H1 (cell line): ENCODE data around the gene FYTTD1. TPM values are rescaled to one million over a fixed set of nuclear protein-coding genes. Genes with fewer than 3 reads are reported as not detected.

Experiments
- CTCF ChIA-PET: fragments of 300-600 bp; sonication (Branson Sonifier 250); formaldehyde crosslinking; loops from one replicate; lab custom pipeline; 2021; ENCODE audit not compliant: partially characterized antibody; lab: Charles Lee
- POLR2A ChIA-PET: fragments of 300-600 bp; sonication (Branson Sonifier 250); formaldehyde crosslinking; loops from one replicate; lab custom pipeline; 2021; ENCODE audit warnings: inconsistent platforms; ENCODE audit not compliant: partially characterized antibody; lab: Charles Lee
- DNase-seq, 2 experiments: peaks; one replicate each; pipeline versions ENCODE4 v3.0.0 to v3.0.0-alpha.2; 2010 to 2022; ENCODE audit warnings: low spot score in 2 of 2, low read depth in 1 of 2, mixed read lengths in 1 of 2
- FAIRE-seq: peaks from 2 replicates; lab custom pipeline; 2011; peaks lifted over from hg19 to GRCh38; lab: Jason Lieb, UNC
- H2AFZ ChIP-seq: 2 replicates; pipeline ENCODE4 v1.8.1; 2012; ENCODE audit warnings: low read length, inconsistent platforms
- H2AK5ac ChIP-seq: 2 replicates; pipeline ENCODE4 v1.6.1; 2013; ENCODE audit warnings: low read depth, low read length
- H2BK120ac ChIP-seq: replicated peaks from 2 replicates; pipeline ENCODE3; 2013; ENCODE audit warnings: low read depth, low read length, inconsistent platforms
- H2BK12ac ChIP-seq: 2 replicates; pipeline ENCODE4 v1.6.1; 2013; ENCODE audit warnings: low read depth, low read length
- H2BK15ac ChIP-seq: 2 replicates; pipeline ENCODE4 v1.6.1; 2013; ENCODE audit warnings: low read length
- H2BK20ac ChIP-seq: 2 replicates; pipeline ENCODE4 v1.6.1; 2013; ENCODE audit warnings: low read length
- H2BK5ac ChIP-seq: 2 replicates; pipeline ENCODE4 v1.6.1; 2013; ENCODE audit warnings: low read depth, low read length
- H3K14ac ChIP-seq: 2 replicates; pipeline ENCODE4 v1.6.1; 2013; ENCODE audit warnings: inconsistent platforms; ENCODE audit not compliant: insufficient read length
- H3K18ac ChIP-seq: 2 replicates; pipeline ENCODE4 v1.6.1; 2013; ENCODE audit warnings: low read length; ENCODE audit errors: extremely low read depth
- H3K23ac ChIP-seq: 2 replicates; pipeline ENCODE4 v1.6.1; 2013; ENCODE audit warnings: inconsistent platforms; ENCODE audit not compliant: insufficient read length
- H3K23me2 ChIP-seq: 2 replicates; pipeline ENCODE4 v1.6.1; 2013; ENCODE audit warnings: low read depth, low read length
- H3K27ac ChIP-seq: 2 replicates; pipeline ENCODE4 v1.6.1; 2011; ENCODE audit warnings: low read depth, low read length, inconsistent platforms
- H3K27me3 ChIP-seq, 4 experiments: replicated peaks in 1 of 4; 1 replicate in 1 of 4; 2 replicates in 3 of 4; pipeline versions ENCODE4 v1.6.1 to v1.8.1; 2011 to 2013; ENCODE audit warnings: low read length in 3 of 4, mild to moderate bottlenecking in 3 of 4, inconsistent platforms in 2 of 4, mixed read lengths in 2 of 4, moderate library complexity in 1 of 4; ENCODE audit not compliant: control insufficient read depth in 3 of 4, insufficient read depth in 3 of 4; ENCODE audit errors: extremely low read depth in 1 of 4
- H3K36me3 ChIP-seq, 4 experiments: 2 replicates each; pipeline versions ENCODE4 v1.6.1 to v1.8.1; 2011 to 2013; ENCODE audit warnings: mild to moderate bottlenecking in 4 of 4, low read length in 3 of 4, moderate library complexity in 2 of 4, control low read depth in 1 of 4, inconsistent platforms in 1 of 4; ENCODE audit not compliant: insufficient read depth in 4 of 4, control insufficient read depth in 2 of 4
- H3K4ac ChIP-seq: replicated peaks from 2 replicates; pipeline ENCODE3; 2013; ENCODE audit warnings: low read length, low read depth, mixed read lengths, inconsistent platforms; ENCODE audit not compliant: insufficient read length
- H3K4me1 ChIP-seq, 4 experiments: replicated peaks in 1 of 4; 1 replicate in 1 of 4; 2 replicates in 3 of 4; pipeline versions ENCODE4 v1.6.1 to v1.8.1; 2011 to 2013; ENCODE audit warnings: low read length in 3 of 4, inconsistent platforms in 2 of 4, mixed read lengths in 1 of 4; ENCODE audit not compliant: insufficient read depth in 4 of 4, control insufficient read depth in 3 of 4
- H3K4me2 ChIP-seq, 2 experiments: 2 replicates each; pipeline versions ENCODE4 v1.6.1 to v1.8.1; 2011 to 2013; ENCODE audit warnings: low read depth in 2 of 2, low read length in 2 of 2, control low read depth in 1 of 2, inconsistent platforms in 1 of 2, mild to moderate bottlenecking in 1 of 2; ENCODE audit not compliant: insufficient read depth in 1 of 2
- H3K4me3 ChIP-seq, 4 experiments: fragments of 200-600, 300-600 bp in 1 of 4; sonication (generic), shearing (Covaris generic), sonication (Bioruptor Twin) in 1 of 4; 2 replicates each; pipeline versions ENCODE4 v1.5.1 to v1.8.1; 2011 to 2016; ENCODE audit warnings: low read length in 4 of 4, low read depth in 3 of 4, control low read depth in 2 of 4, inconsistent platforms in 2 of 4, mild to moderate bottlenecking in 2 of 4, mixed read lengths in 1 of 4, moderate library complexity in 1 of 4; ENCODE audit not compliant: insufficient read depth in 2 of 4; ENCODE audit errors: extremely low read depth in 1 of 4
- H3K56ac ChIP-seq: replicated peaks from 2 replicates; pipeline ENCODE3; 2013; ENCODE audit warnings: low read depth, mild to moderate bottlenecking, mixed read lengths, low read length, inconsistent platforms; ENCODE audit not compliant: insufficient read length
- H3K79me1 ChIP-seq: 2 replicates; pipeline ENCODE4 v1.6.1; 2013; ENCODE audit warnings: low read depth, low read length, control low read depth
- H3K79me2 ChIP-seq, 2 experiments: 2 replicates each; pipeline versions ENCODE4 v1.6.1 to v1.8.1; 2012 to 2013; ENCODE audit warnings: low read length in 2 of 2, mild to moderate bottlenecking in 2 of 2, inconsistent platforms in 1 of 2; ENCODE audit not compliant: insufficient read depth in 2 of 2, control insufficient read depth in 1 of 2
- H3K9ac ChIP-seq, 4 experiments: replicated peaks in 1 of 4; 1 replicate in 1 of 4; 2 replicates in 3 of 4; pipeline versions ENCODE4 v1.6.1 to v1.8.1; 2011 to 2013; ENCODE audit warnings: low read depth in 3 of 4, low read length in 3 of 4, control low read depth in 2 of 4, mild to moderate bottlenecking in 2 of 4, moderate library complexity in 2 of 4, inconsistent platforms in 1 of 4; ENCODE audit errors: extremely low read depth in 1 of 4
- H3K9me3 ChIP-seq, 2 experiments: 2 replicates each; pipeline versions ENCODE4 v1.6.1 to v1.8.1; 2012 to 2013; ENCODE audit warnings: mild to moderate bottlenecking in 2 of 2, moderate library complexity in 2 of 2, control low read depth in 1 of 2, inconsistent platforms in 1 of 2, low read depth in 1 of 2, low read length in 1 of 2, mixed read lengths in 1 of 2; ENCODE audit not compliant: insufficient read depth in 2 of 2
- H4K20me1 ChIP-seq, 2 experiments: replicated peaks in 1 of 2; 2 replicates each; pipeline versions ENCODE3 to v1.8.1; 2011 to 2013; ENCODE audit warnings: inconsistent platforms in 2 of 2, low read length in 2 of 2, mild to moderate bottlenecking in 1 of 2; ENCODE audit not compliant: insufficient read depth in 2 of 2, control insufficient read depth in 1 of 2
- H4K5ac ChIP-seq: 2 replicates; pipeline ENCODE4 v1.6.1; 2013; ENCODE audit warnings: low read length, low read depth, mixed read lengths, inconsistent platforms; ENCODE audit not compliant: insufficient read length
- H4K8ac ChIP-seq: 2 replicates; pipeline ENCODE4 v1.8.0; 2013; ENCODE audit warnings: mild to moderate bottlenecking, moderate library complexity, low read length, inconsistent platforms; ENCODE audit not compliant: insufficient read depth; ENCODE audit errors: extremely low read depth
- H4K91ac ChIP-seq: replicated peaks from 2 replicates; pipeline ENCODE3; 2013; ENCODE audit warnings: low read length, mixed read lengths, inconsistent platforms; ENCODE audit not compliant: insufficient read length
- BACH1 ChIP-seq: IDR thresholded peaks from 2 replicates; pipeline ENCODE4 v1.6.1; 2012; ENCODE audit warnings: low read length, improper control_type of control experiment
- CBX5 ChIP-seq: fragments of 300-800, 300-1000 bp; sonication (generic); IDR thresholded peaks from 2 replicates; pipeline ENCODE4 v1.7.1; 2016; ENCODE audit warnings: antibody characterized with exemption, low read length, low read depth
- CHD1 ChIP-seq: IDR thresholded peaks from 2 replicates; pipeline ENCODE4 v1.6.1; 2012; ENCODE audit warnings: low read depth, low read length, improper control_type of control experiment
- CHD2 ChIP-seq: IDR thresholded peaks from 2 replicates; pipeline ENCODE4 v1.6.1; 2012; ENCODE audit warnings: low read length, improper control_type of control experiment
- KDM4A ChIP-seq: IDR thresholded peaks from one replicate; pipeline ENCODE4 v1.7.1; 2012; ENCODE audit warnings: low read depth, mild to moderate bottlenecking, moderate library complexity, low read length, inconsistent platforms; ENCODE audit not compliant: severe bottlenecking
- PHF8 ChIP-seq: fragments of 200-600 bp; sonication (generic); conservative IDR thresholded peaks from 2 replicates; pipeline ENCODE4 v1.7.1; 2012; ENCODE audit warnings: low read depth, mild to moderate bottlenecking, inconsistent platforms, low read length, moderate library complexity
- POLR2A ChIP-seq, 2 experiments: IDR thresholded peaks; 1 replicate in 1 of 2; 2 replicates in 1 of 2; pipeline ENCODE4 v1.6.1; 2011; ENCODE audit warnings: low read depth in 2 of 2, low read length in 2 of 2, mild to moderate bottlenecking in 2 of 2; ENCODE audit errors: control extremely low read depth in 1 of 2
- SAP30 ChIP-seq: fragments of 300-600 bp; sonication (generic); IDR thresholded peaks from 2 replicates; pipeline ENCODE4 v1.7.1; 2012; ENCODE audit warnings: low read length, moderate library complexity, mild to moderate bottlenecking, inconsistent platforms; ENCODE audit not compliant: insufficient read depth, insufficient replicate concordance
- TBP ChIP-seq: IDR thresholded peaks from 2 replicates; pipeline ENCODE4 v1.6.1; 2011; ENCODE audit warnings: low read depth, low read length, improper control_type of control experiment
- TEAD4 ChIP-seq: IDR thresholded peaks from 2 replicates; pipeline ENCODE4 v1.6.1; 2012; ENCODE audit warnings: low read depth, low read length, inconsistent platforms, mixed read lengths
- WGBS, 2 experiments: shearing (Covaris generic) in 1 of 2; methylation state at CpG; one replicate each; pipeline versions ENCODE4 v1.1.6 to v1.1.7; 2013 to 2015; ENCODE audit warnings: low lambda C conversion rate in 2 of 2, mixed read lengths in 2 of 2, inconsistent platforms in 1 of 2, low coverage in 1 of 2, missing lambda C conversion rate in 1 of 2; ENCODE audit not compliant: insufficient replicate concordance in 2 of 2, insufficient coverage in 1 of 2, insufficient read length in 1 of 2; ENCODE audit errors: extremely low coverage in 1 of 2, missing lambda C conversion rate in 1 of 2; 5-methylcytosine and 5-hydroxymethylcytosine counted together
- polyA plus RNA-seq, 7 experiments: library from polyadenylated mRNA; depleted of rRNA in 3 of 7; stranded (reverse) in 5 of 7; unstranded in 2 of 7; fragments of >200 nt in 5 of 7; fragments of 200-250 nt in 2 of 7; gene quantifications; 1 replicate in 5 of 7; 2 replicates in 1 of 7; 4 replicates in 1 of 7; pipeline versions ENCODE4 v1.2.1 to v1.2.3, GENCODE V29; 2011 to 2013; ENCODE audit warnings: missing spikeins in 2 of 7, mixed read lengths in 2 of 7
- total RNA-seq: library from RNA; stranded (reverse); fragmentation: NEBNext Ultra II Directional; extraction: Animal tissue kit (Norgen Biotek cat#: 25700); gene quantifications from 2 replicates; pipeline ENCODE4 v1.2.1, GENCODE V29; 2021

FYTTD1 gene
- total and polyA plus RNA-seq, 2 of the 8 experiments (the other 6 are each of a cell fraction or from before 2014, with no cell fraction given), result 3.1 to 24.4 TPM

GRCh38 chr3:197728487-197728886 is 21.2 kb upstream of the FYTTD1 start:
- no peak for DNase-seq
- Histone ChIP-seq H3K23me2 (no peaks in the 10 kb centered on the region), H3K27ac (no peak overlapping the region), H4K8ac (no peak overlapping the region), H4K20me1 (peaks cover 0 to 4% of the 10 kb centered on the region in 2 experiments), H2BK120ac (no peak overlapping the region), H2AK5ac (no peak overlapping the region), H2BK5ac (no peak overlapping the region), H3K79me2 (peaks cover 0 to 6% of the 10 kb centered on the region in 2 experiments; a peak in 2 of 4 replicates), H3K9me3 (no peaks in the 10 kb centered on the region), H2BK15ac (no peak overlapping the region), H3K56ac (no peak overlapping the region), H3K79me1 (no peaks in the 10 kb centered on the region; the same call in 1 of the 2 replicates), H2AFZ (no peak overlapping the region), H2BK12ac (no peak overlapping the region), H3K27me3 (no peaks in the 10 kb centered on the region), H2BK20ac (no peak overlapping the region), H3K23ac (no peak overlapping the region), H4K5ac (no peak overlapping the region), H3K9ac (no peak overlapping the region), H3K4ac (no peak overlapping the region), H4K91ac (no peak overlapping the region), H3K4me1 (peaks cover 0 to 5% (median 1%) of the 10 kb centered on the region in 4 experiments; a peak in 1 of 7 replicates), H3K4me3 (no peak overlapping the region), H3K18ac (no peak overlapping the region), H3K14ac (no peak overlapping the region), H3K36me3 (no peaks in the 10 kb centered on the region), H3K4me2 (no peak overlapping the region)
- ChIA-PET POLR2A (no interaction called here), CTCF (interaction anchor here (0.7 to 1.9 kb wide), 3 partner anchors 11 to 160 kb away, joined by 3 to 6 read pairs (median 3); no protein-coding TSS in a partner anchor)
- no peak for TF ChIP-seq KDM4A
- TF ChIP-seq TBP, result no peak
- TF ChIP-seq CHD1, result no peak
- no peak for TF ChIP-seq CBX5
- no peak for TF ChIP-seq POLR2A (IDR thresholded peaks at IDR 0.05; ENCODE audit: control extremely low read depth in 1 of 2, low read depth in 2 of 2, low read length in 2 of 2)
- no peak for TF ChIP-seq SAP30
- no peak for TF ChIP-seq CHD2
- TF ChIP-seq PHF8, result no peak
- no peak for TF ChIP-seq BACH1
- no peak for TF ChIP-seq TEAD4
- FAIRE-seq, result no peak
- WGBS, 2 experiments, result 90 to 91% methylated on average over 2 to 8 of the region's 8 CpGs
